Kidney (tissue), 14 donors: ENCODE data around the gene CDH11. TPM values are rescaled to one million over a fixed set of nuclear protein-coding genes. Genes with fewer than 3 reads are reported as not detected.

Experiments
- DNase-seq, 5 donors: peaks; one replicate each; pipeline ENCODE4 v3.0.0-alpha.2; 2013 to 2020
- FAIRE-seq: peaks from 2 replicates; lab custom pipeline; 2012; peaks lifted over from hg19 to GRCh38; lab: Jason Lieb, UNC
- H3K27ac ChIP-seq, 2 donors: one replicate each; pipeline ENCODE4 v1.7.0; 2013; ENCODE audit warnings: low read depth in 2 of 2, low read length in 2 of 2, inconsistent platforms in 1 of 2
- H3K27me3 ChIP-seq: one replicate; pipeline ENCODE4 v1.7.1; 2013; ENCODE audit warnings: low read length, inconsistent platforms; ENCODE audit not compliant: control insufficient read depth, insufficient read depth
- H3K36me3 ChIP-seq, 3 donors: one replicate each; pipeline versions ENCODE4 v1.7.0 to v1.7.1; 2013; ENCODE audit warnings: low read length in 3 of 3, control low read depth in 1 of 3, inconsistent platforms in 1 of 3; ENCODE audit not compliant: insufficient read depth in 3 of 3, control insufficient read depth in 2 of 3
- H3K4me1 ChIP-seq, 3 donors: one replicate each; pipeline versions ENCODE4 v1.7.0 to v1.7.1; 2013; ENCODE audit warnings: low read length in 3 of 3, inconsistent platforms in 1 of 3, low read depth in 1 of 3; ENCODE audit not compliant: control insufficient read depth in 2 of 3, insufficient read depth in 2 of 3
- H3K4me3 ChIP-seq, 3 donors: one replicate each; pipeline versions ENCODE4 v1.7.0 to v1.8.1; 2013; ENCODE audit warnings: low read length in 3 of 3, control low read depth in 1 of 3, inconsistent platforms in 1 of 3
- H3K9ac ChIP-seq, 3 donors: one replicate each; pipeline versions ENCODE4 v1.7.0 to v1.7.1; 2013; ENCODE audit warnings: low read length in 3 of 3, control low read depth in 1 of 3, inconsistent platforms in 1 of 3
- H3K9me3 ChIP-seq, 3 donors: one replicate each; pipeline versions ENCODE4 v1.7.0 to v1.7.1; 2013; ENCODE audit warnings: low read length in 3 of 3, control low read depth in 1 of 3, inconsistent platforms in 1 of 3; ENCODE audit not compliant: control insufficient read depth in 2 of 3, insufficient read depth in 1 of 3
- CTCF ChIP-seq: IDR thresholded peaks from 3 replicates; pipeline ENCODE4 v1.5.1; 2012; ENCODE audit warnings: mild to moderate bottlenecking, moderate library complexity, borderline replicate concordance; ENCODE audit not compliant: insufficient read depth; ENCODE audit errors: extremely low read depth
- intact Hi-C: fragments of 100-400 bp; cut with DNase I; formaldehyde crosslinking; loops from one replicate; pipeline ENCODE4 v1.11.1; 2022
- polyA plus RNA-seq: library from polyadenylated mRNA; stranded (reverse); fragments of 350-450 nt; fragmentation: Illumina TruSeq; extraction: RNeasy Lipid Tissue Mini Kit (QIAGEN cat#74804); gene quantifications from one replicate; pipeline ENCODE4 v1.2.3, GENCODE V29; 2014; ENCODE audit warnings: low read depth, low replicate concordance; ENCODE audit not compliant: insufficient read depth
- total RNA-seq: library from RNA; stranded (reverse); fragmentation: NEBNext Ultra II Directional; extraction: Animal tissue kit (Norgen Biotek cat#: 25700); gene quantifications from one replicate; pipeline ENCODE4 v1.2.1, GENCODE V29; 2021
- donor health status: control.
- donor health status: control.
- donor health status: control.
- donor health status: control.
- donor health status: control.
- donor health status: DM: yes; HTN: yes; CAD: no.
- donor health status: Normal renal cell carcinoma (clear cell type).

Gene CDH11
- total and polyA plus RNA-seq, 2 donors from 2014 or later, result 3.0 to 44.9 TPM

- Histone ChIP-seq H3K9ac (no peak overlapping the region), H3K27ac (no peak overlapping the region), H3K4me1 (no peaks in the 10 kb centered on the region), H3K27me3 (no peaks in the 10 kb centered on the region), H3K4me3 (no peak overlapping the region), H3K9me3 (no peaks in the 10 kb centered on the region), H3K36me3 (no peaks in the 10 kb centered on the region)
- no peak for TF ChIP-seq CTCF
- no peak for FAIRE-seq
- intact Hi-C loops, result no loop called here
- no peak for DNase-seq
These were observed 14.8 kb upstream of the CDH11 start for GRCh38 chr16:65136681-65137080.

DNA sequence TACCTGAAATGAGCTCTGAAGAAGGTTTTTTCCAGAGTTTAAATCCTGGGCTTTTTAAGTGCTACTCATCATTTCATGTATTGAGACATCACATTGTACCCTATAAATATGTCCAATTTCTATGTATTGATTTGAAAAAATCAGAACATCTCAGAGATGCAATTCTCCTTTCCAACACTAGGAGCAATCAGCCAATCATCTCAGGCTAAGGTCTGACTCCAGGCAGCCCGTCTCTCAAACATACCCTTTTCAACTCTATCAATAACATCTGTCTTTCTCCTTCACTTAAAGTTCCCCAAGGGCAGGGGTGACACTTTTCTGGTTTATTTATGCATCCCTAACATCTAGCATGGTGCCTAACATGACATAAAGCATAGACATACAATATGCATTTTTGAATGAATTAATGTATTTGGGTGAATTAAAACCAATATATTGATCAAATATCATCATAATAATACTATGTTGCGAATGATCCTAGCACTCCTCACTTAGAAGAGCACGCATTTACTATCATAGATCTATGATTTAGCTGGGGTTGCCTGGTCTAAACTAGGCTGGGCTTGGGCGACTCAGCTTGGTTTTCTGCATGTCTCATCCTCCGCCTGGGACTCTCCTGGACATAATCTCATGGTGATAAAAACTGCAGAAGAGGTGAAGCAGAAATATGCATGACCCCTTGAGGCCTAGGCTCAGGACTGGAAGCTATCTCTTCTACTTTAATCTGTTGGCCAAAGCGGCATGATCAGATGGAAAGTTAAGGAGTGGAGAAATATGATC lies 5.2 kb upstream of the CDH11 start:
- Histone ChIP-seq H3K27me3 (peaks cover 3% of the 10 kb centered on the region), H3K4me3 (no peak overlapping the region), H3K9me3 (no peaks in the 10 kb centered on the region), H3K9ac (no peak overlapping the region), H3K4me1 (peaks cover 0 to 4% (median 0%) of the 10 kb centered on the region in 3 donors), H3K36me3 (no peaks in the 10 kb centered on the region), H3K27ac (no peak overlapping the region)
- DNase-seq (no peak), FAIRE-seq (no peak)
- TF ChIP-seq CTCF, result no peak
- intact Hi-C loops, result no loop called here

- Histone ChIP-seq H3K27ac (no peak overlapping the region), H3K9ac (no peak overlapping the region), H3K36me3 (no peaks in the 10 kb centered on the region), H3K9me3 (no peaks in the 10 kb centered on the region), H3K4me1 (peaks cover 0 to 4% (median 0%) of the 10 kb centered on the region in 3 donors), H3K27me3 (peaks cover 3% of the 10 kb centered on the region), H3K4me3 (no peak overlapping the region)
- intact Hi-C loops, result no loop called here
- DNase-seq, result no peak
- no peak for FAIRE-seq
- TF ChIP-seq CTCF, result no peak
These were observed 4.0 kb upstream of the CDH11 start for GRCh38 chr16:65125871-65126270.
